HL-60 (cell line): Measurements from ENCODE around the gene APOBEC3A.

Source experiments
- CTCF ChIP-seq: IDR thresholded peaks from one replicate; pipeline ENCODE4 v1.5.1; 2011; ENCODE audit warnings: low read length, control low read depth, inconsistent platforms; ENCODE audit not compliant: insufficient read depth
- REST ChIP-seq: IDR thresholded peaks from 2 replicates; pipeline ENCODE4 v1.6.1; 2012; ENCODE audit warnings: low read depth; ENCODE audit not compliant: insufficient replicate concordance

DNA sequence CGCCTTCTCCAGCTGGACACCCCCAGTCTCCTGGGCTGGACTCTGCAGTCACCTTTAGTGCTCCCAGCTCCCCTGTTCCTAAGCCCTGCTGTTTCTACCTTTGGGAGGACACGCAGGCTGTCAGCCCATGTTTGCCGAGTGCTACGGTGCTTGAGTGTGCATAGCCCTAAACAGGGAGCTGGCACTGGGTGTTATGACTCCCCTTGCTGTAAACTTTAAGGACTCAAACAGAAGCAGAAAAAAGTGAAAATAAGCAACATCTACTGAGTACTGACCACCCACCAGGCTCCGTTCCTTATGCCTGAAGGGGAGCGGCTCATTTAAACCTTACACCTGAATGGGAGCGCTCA is 17.4 kb downstream of the APOBEC3A start:
- TF ChIP-seq CTCF = no peak
- TF ChIP-seq REST = no peak
